HCT116 (cell line): ENCODE measurements around the gene ANKRD55. TPM values are rescaled to one million over a fixed set of nuclear protein-coding genes. Genes with fewer than 3 reads are reported as not detected.
A peak's percentile ranks its signal among the peaks of the same experiment; 100 is the strongest.

Experiments used
- ATAC-seq: fragments of 200-7000 bp; cut with Tn5 transposase; 2 replicates; pipeline ENCODE4 v1.9.1; 2020; ENCODE audit warnings: mild to moderate bottlenecking, moderate library complexity
- BruUV-seq: library from RNA; stranded (reverse); fragments of 400-500 nt; replicated peaks from 2 replicates; lab custom pipeline; 2021; lab: Mats Ljungman, UMichigan
- CTCF ChIA-PET: fragments of 300-600 bp; sonication (Branson Sonifier 250); formaldehyde crosslinking; loops from one replicate; lab custom pipeline; 2021; ENCODE audit warnings: antibody characterized with exemption; lab: Charles Lee
- POLR2A ChIA-PET: fragments of 300-600, 350-600 bp; sonication (Branson Sonifier 250); formaldehyde crosslinking; loops from one replicate; lab custom pipeline; 2021; ENCODE audit warnings: antibody characterized with exemption; lab: Charles Lee
- RAD21 ChIA-PET, 2 experiments: fragments of 300-600 bp; sonication (Branson Sonifier 250); formaldehyde crosslinking; loops; one replicate each; lab custom pipeline; 2023; ENCODE audit warnings: low total read pairs in 2 of 2; ENCODE audit not compliant: uncharacterized antibody in 2 of 2, unreplicated experiment in 2 of 2, low non-redundant PET in 1 of 2; lab: Charles Lee
- DNase-seq: peaks from one replicate; pipeline ENCODE4 v3.0.0-alpha.2; 2010; ENCODE audit warnings: low read depth, low spot score
- H2AFZ ChIP-seq: fragments of 200-600 bp; shearing (Covaris generic), sonication (generic); 2 replicates; pipeline ENCODE4 v1.6.1; 2017; ENCODE audit warnings: low read depth, mixed run types, mixed read lengths, antibody characterized with exemption, low read length; ENCODE audit not compliant: poor library complexity, severe bottlenecking
- H3K27ac ChIP-seq: 2 replicates; pipeline ENCODE4 v1.5.1; 2012; ENCODE audit warnings: low read depth, low read length
- H3K27me3 ChIP-seq: fragments of 200-600 bp; sonication (generic); 2 replicates; pipeline ENCODE4 v1.6.1; 2016; ENCODE audit warnings: mixed run types, low read length, mixed read lengths; ENCODE audit not compliant: insufficient read depth
- H3K36me3 ChIP-seq, 2 experiments: fragments of 200-500 bp in 1 of 2; fragments of 200-600 bp in 1 of 2; sonication (Bioruptor generic) in 1 of 2; sonication (generic) in 1 of 2; 2 replicates each; pipeline versions ENCODE4 v1.5.1 to v1.6.1; 2014 to 2016; ENCODE audit warnings: low read length in 2 of 2, inconsistent platforms in 1 of 2, mixed read lengths in 1 of 2, mixed run types in 1 of 2; ENCODE audit not compliant: insufficient read depth in 2 of 2, control insufficient read depth in 1 of 2
- H3K4me1 ChIP-seq, 2 experiments: fragments of 200-600 bp in 1 of 2; sonication (generic) in 1 of 2; 2 replicates each; pipeline versions ENCODE4 v1.5.1 to v1.6.1; 2012 to 2017; ENCODE audit warnings: low read length in 2 of 2, inconsistent platforms in 1 of 2, mild to moderate bottlenecking in 1 of 2, mixed read lengths in 1 of 2, mixed run types in 1 of 2, moderate library complexity in 1 of 2; ENCODE audit not compliant: insufficient read depth in 2 of 2, control insufficient read depth in 1 of 2
- H3K4me2 ChIP-seq: fragments of 200-600 bp; sonication (generic); 2 replicates; pipeline ENCODE4 v1.6.1; 2017; ENCODE audit warnings: mixed run types, low read length, mixed read lengths
- H3K4me3 ChIP-seq, 2 experiments: fragments of 200-600 bp in 1 of 2; sonication (generic) in 1 of 2; replicated peaks in 1 of 2; 2 replicates each; pipeline ENCODE4 v1.5.1; 2011 to 2016; ENCODE audit warnings: low read length in 2 of 2, control low read depth in 1 of 2, low read depth in 1 of 2, mild to moderate bottlenecking in 1 of 2, mixed read lengths in 1 of 2, mixed run types in 1 of 2
- H3K79me2 ChIP-seq: fragments of 200-600 bp; sonication (generic); 2 replicates; pipeline ENCODE4 v1.6.1; 2017; ENCODE audit warnings: mild to moderate bottlenecking, mixed run types, low read length, moderate library complexity, mixed read lengths; ENCODE audit not compliant: insufficient read depth
- H3K9ac ChIP-seq: fragments of 200-600 bp; sonication (generic); 2 replicates; pipeline ENCODE4 v1.6.1; 2016; ENCODE audit warnings: low read length, mixed read lengths
- H3K9me2 ChIP-seq: fragments of 200-600 bp; sonication (generic), shearing (Covaris generic); 2 replicates; pipeline ENCODE4 v1.6.1; 2017; ENCODE audit warnings: mixed run types, mild to moderate bottlenecking, moderate library complexity; ENCODE audit not compliant: insufficient read depth
- H3K9me3 ChIP-seq, 2 experiments: fragments of 200-500 bp in 1 of 2; fragments of 200-600 bp in 1 of 2; sonication (Bioruptor generic) in 1 of 2; sonication (generic) in 1 of 2; 2 replicates each; pipeline ENCODE4 v1.6.1; 2014 to 2017; ENCODE audit warnings: low read length in 2 of 2, mixed read lengths in 2 of 2, inconsistent platforms in 1 of 2, low read depth in 1 of 2, mild to moderate bottlenecking in 1 of 2, mixed run types in 1 of 2, moderate library complexity in 1 of 2; ENCODE audit not compliant: control insufficient read depth in 1 of 2, insufficient read depth in 1 of 2
- H4K20me1 ChIP-seq: fragments of 200-600 bp; sonication (generic), shearing (Covaris generic); 2 replicates; pipeline ENCODE4 v1.6.1; 2017; ENCODE audit warnings: mixed run types, mild to moderate bottlenecking, moderate library complexity; ENCODE audit not compliant: insufficient read depth
- CBX3 ChIP-seq: IDR thresholded peaks from 2 replicates; pipeline ENCODE4 v1.6.1; 2012; ENCODE audit warnings: low read depth
- CEBPB ChIP-seq: IDR thresholded peaks from 2 replicates; pipeline ENCODE4 v1.6.1; 2012; ENCODE audit warnings: low read depth
- EGR1 ChIP-seq: IDR thresholded peaks from 2 replicates; pipeline ENCODE4 v1.6.1; 2012; ENCODE audit warnings: low read depth
- ELF1 ChIP-seq: IDR thresholded peaks from 2 replicates; pipeline ENCODE4 v1.6.1; 2012; ENCODE audit warnings: low read depth, borderline replicate concordance
- EZH2 ChIP-seq: fragments of 200-600 bp; sonication (generic); IDR thresholded peaks from 2 replicates; pipeline ENCODE4 v1.6.1; 2017; ENCODE audit warnings: antibody characterized with exemption, mixed run types
- EZH2phosphoT487 ChIP-seq: fragments of 200-600 bp; IDR thresholded peaks from 2 replicates; pipeline ENCODE4 v1.6.1; 2018; ENCODE audit warnings: antibody characterized with exemption, borderline replicate concordance
- FOSL1 ChIP-seq: IDR thresholded peaks from 2 replicates; pipeline ENCODE4 v1.6.1; 2012; ENCODE audit warnings: low read depth
- JUND ChIP-seq: IDR thresholded peaks from 2 replicates; pipeline ENCODE4 v1.6.1; 2012
- POLR2A ChIP-seq: IDR thresholded peaks from 2 replicates; pipeline ENCODE4 v1.7.0; 2011; ENCODE audit warnings: borderline replicate concordance; ENCODE audit not compliant: insufficient read depth, insufficient read length; ENCODE audit errors: extremely low read depth
- POLR2AphosphoS5 ChIP-seq: IDR thresholded peaks from 2 replicates; pipeline ENCODE4 v1.6.1; 2011; ENCODE audit warnings: mild to moderate bottlenecking, low read depth, low read length, moderate library complexity
- RAD21 ChIP-seq: IDR thresholded peaks from 2 replicates; pipeline ENCODE4 v1.6.1; 2012; ENCODE audit warnings: low read depth, mild to moderate bottlenecking
- SIN3A ChIP-seq: IDR thresholded peaks from 2 replicates; pipeline ENCODE4 v1.6.1; 2012; ENCODE audit warnings: low read depth
- SP1 ChIP-seq: IDR thresholded peaks from 2 replicates; pipeline ENCODE4 v1.6.1; 2012; ENCODE audit warnings: low read depth
- SRF ChIP-seq: IDR thresholded peaks from 2 replicates; pipeline ENCODE4 v1.6.1; 2012; ENCODE audit warnings: low read depth
- TCF7L2 ChIP-seq: IDR thresholded peaks from 2 replicates; pipeline ENCODE4 v1.7.0; 2011; ENCODE audit warnings: borderline replicate concordance, inconsistent platforms; ENCODE audit not compliant: insufficient read depth, insufficient read length; ENCODE audit errors: extremely low read depth
- YY1 ChIP-seq: IDR thresholded peaks from 2 replicates; pipeline ENCODE4 v1.6.1; 2011; ENCODE audit warnings: low read length, low read depth, moderate library complexity, mild to moderate bottlenecking; ENCODE audit not compliant: insufficient replicate concordance; ENCODE audit errors: extremely low read depth
- ZFX ChIP-seq: fragments of 450-650 bp; IDR thresholded peaks from 2 replicates; pipeline ENCODE4 v1.6.1; 2017
- ZNF274 ChIP-seq: fragments of 200-500 bp; sonication (Bioruptor generic); IDR thresholded peaks from 2 replicates; pipeline ENCODE4 v1.6.1; 2014; ENCODE audit warnings: mild to moderate bottlenecking, low read depth, low read length, inconsistent platforms
- intact Hi-C: fragments of 100-400 bp; cut with micrococcal nuclease; formaldehyde crosslinking; loops from 2 replicates; pipeline ENCODE4 v1.10.0; 2022
- total RNA-seq: library from RNA; stranded (reverse); gene quantifications from one replicate; pipeline ENCODE4 v1.2.1, GENCODE V29; 2021; ENCODE audit not compliant: unreplicated experiment
- TF ChIP-seq, protein P1 (sequence below), 3 experiments: fragments of 200-600 bp in 1 of 3; sonication (generic) in 1 of 3; IDR thresholded peaks in 2 of 3; conservative IDR thresholded peaks in 1 of 3; 2 replicates each; pipeline ENCODE4 v1.5.1; 2012 to 2017; ENCODE audit warnings: low read depth in 2 of 3, low read length in 2 of 3, antibody characterized with exemption in 1 of 3, borderline replicate concordance in 1 of 3, control low read depth in 1 of 3, mild to moderate bottlenecking in 1 of 3, mixed read lengths in 1 of 3, mixed run types in 1 of 3, moderate library complexity in 1 of 3; ENCODE audit not compliant: insufficient read depth in 1 of 3
- TF ChIP-seq, protein P2 (sequence below): IDR thresholded peaks from 2 replicates; pipeline ENCODE4 v1.6.1; 2011; ENCODE audit warnings: mild to moderate bottlenecking, low read length, moderate library complexity; ENCODE audit not compliant: insufficient replicate concordance; ENCODE audit errors: extremely low read depth
- TF ChIP-seq, protein P3 (sequence below): IDR thresholded peaks from 2 replicates; pipeline ENCODE4 v1.6.1; 2012; ENCODE audit warnings: low read depth
- TF ChIP-seq, protein P4 (sequence below): IDR thresholded peaks from 2 replicates; pipeline ENCODE4 v1.6.1; 2012

The ANKRD55 gene
- total RNA-seq, 1 experiment from 2014 or later, result not detected

DNA sequence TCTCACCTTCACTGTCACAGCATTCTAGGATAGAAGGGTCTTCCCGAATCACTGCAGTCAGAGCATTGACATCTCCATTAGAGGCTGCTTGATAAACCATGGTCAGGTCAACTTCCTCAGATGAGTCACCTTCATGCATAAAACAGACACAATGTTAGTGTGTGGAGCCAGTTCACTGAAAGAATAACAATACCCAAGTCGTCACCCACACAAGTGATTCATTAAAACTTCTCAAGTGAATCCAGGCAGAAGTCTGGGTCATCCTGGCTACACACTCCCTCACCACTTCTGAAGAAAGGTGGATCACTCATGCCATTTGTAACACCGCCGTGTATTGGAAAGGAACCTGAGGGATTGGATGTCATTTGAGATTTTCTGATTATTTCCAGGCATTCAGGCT lies 49.6 kb downstream of the ANKRD55 start:
- ATAC-seq, result peak; percentile 91
- H3K4me2 ChIP-seq, result peak overlapping the region; percentile 45
- H3K27ac ChIP-seq, result no peak overlapping the region
- peak; percentile 65 for TF ChIP-seq SP1
- TF ChIP-seq SRF, result 0 out of 2 replicates have a peak, but pooled peaks have one; percentile 24
- TF ChIP-seq ELF1, result no peak
- TF ChIP-seq POLR2AphosphoS5, result peak; percentile 19; the same call in 1 of the 2 replicates
- TF ChIP-seq TCF7L2, result no peak
- peak; percentile 29; the same call in 1 of the 2 replicates for TF ChIP-seq CBX3
- TF ChIP-seq JUND, result peak; percentile 80
- no peak for TF ChIP-seq RAD21
- no peak for TF ChIP-seq ZNF274
- TF ChIP-seq, protein P1, sequence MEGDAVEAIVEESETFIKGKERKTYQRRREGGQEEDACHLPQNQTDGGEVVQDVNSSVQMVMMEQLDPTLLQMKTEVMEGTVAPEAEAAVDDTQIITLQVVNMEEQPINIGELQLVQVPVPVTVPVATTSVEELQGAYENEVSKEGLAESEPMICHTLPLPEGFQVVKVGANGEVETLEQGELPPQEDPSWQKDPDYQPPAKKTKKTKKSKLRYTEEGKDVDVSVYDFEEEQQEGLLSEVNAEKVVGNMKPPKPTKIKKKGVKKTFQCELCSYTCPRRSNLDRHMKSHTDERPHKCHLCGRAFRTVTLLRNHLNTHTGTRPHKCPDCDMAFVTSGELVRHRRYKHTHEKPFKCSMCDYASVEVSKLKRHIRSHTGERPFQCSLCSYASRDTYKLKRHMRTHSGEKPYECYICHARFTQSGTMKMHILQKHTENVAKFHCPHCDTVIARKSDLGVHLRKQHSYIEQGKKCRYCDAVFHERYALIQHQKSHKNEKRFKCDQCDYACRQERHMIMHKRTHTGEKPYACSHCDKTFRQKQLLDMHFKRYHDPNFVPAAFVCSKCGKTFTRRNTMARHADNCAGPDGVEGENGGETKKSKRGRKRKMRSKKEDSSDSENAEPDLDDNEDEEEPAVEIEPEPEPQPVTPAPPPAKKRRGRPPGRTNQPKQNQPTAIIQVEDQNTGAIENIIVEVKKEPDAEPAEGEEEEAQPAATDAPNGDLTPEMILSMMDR (IDR thresholded peaks at IDR 0.05 in 2 of 3, conservative IDR thresholded peaks at IDR 0.05 in 1 of 3; ENCODE audit: borderline replicate concordance in 1 of 3, insufficient read depth in 1 of 3, low read depth in 2 of 3, low read length in 2 of 3), result no peak
- no peak for TF ChIP-seq EZH2
- peak; percentile 62 for TF ChIP-seq EGR1
- no peak for TF ChIP-seq ZFX
- TF ChIP-seq, protein P2, sequence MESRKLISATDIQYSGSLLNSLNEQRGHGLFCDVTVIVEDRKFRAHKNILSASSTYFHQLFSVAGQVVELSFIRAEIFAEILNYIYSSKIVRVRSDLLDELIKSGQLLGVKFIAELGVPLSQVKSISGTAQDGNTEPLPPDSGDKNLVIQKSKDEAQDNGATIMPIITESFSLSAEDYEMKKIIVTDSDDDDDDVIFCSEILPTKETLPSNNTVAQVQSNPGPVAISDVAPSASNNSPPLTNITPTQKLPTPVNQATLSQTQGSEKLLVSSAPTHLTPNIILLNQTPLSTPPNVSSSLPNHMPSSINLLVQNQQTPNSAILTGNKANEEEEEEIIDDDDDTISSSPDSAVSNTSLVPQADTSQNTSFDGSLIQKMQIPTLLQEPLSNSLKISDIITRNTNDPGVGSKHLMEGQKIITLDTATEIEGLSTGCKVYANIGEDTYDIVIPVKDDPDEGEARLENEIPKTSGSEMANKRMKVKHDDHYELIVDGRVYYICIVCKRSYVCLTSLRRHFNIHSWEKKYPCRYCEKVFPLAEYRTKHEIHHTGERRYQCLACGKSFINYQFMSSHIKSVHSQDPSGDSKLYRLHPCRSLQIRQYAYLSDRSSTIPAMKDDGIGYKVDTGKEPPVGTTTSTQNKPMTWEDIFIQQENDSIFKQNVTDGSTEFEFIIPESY, result no peak
- no peak for TF ChIP-seq YY1
- TF ChIP-seq POLR2A, result no peak
- no peak for TF ChIP-seq EZH2phosphoT487
- TF ChIP-seq, protein P3, sequence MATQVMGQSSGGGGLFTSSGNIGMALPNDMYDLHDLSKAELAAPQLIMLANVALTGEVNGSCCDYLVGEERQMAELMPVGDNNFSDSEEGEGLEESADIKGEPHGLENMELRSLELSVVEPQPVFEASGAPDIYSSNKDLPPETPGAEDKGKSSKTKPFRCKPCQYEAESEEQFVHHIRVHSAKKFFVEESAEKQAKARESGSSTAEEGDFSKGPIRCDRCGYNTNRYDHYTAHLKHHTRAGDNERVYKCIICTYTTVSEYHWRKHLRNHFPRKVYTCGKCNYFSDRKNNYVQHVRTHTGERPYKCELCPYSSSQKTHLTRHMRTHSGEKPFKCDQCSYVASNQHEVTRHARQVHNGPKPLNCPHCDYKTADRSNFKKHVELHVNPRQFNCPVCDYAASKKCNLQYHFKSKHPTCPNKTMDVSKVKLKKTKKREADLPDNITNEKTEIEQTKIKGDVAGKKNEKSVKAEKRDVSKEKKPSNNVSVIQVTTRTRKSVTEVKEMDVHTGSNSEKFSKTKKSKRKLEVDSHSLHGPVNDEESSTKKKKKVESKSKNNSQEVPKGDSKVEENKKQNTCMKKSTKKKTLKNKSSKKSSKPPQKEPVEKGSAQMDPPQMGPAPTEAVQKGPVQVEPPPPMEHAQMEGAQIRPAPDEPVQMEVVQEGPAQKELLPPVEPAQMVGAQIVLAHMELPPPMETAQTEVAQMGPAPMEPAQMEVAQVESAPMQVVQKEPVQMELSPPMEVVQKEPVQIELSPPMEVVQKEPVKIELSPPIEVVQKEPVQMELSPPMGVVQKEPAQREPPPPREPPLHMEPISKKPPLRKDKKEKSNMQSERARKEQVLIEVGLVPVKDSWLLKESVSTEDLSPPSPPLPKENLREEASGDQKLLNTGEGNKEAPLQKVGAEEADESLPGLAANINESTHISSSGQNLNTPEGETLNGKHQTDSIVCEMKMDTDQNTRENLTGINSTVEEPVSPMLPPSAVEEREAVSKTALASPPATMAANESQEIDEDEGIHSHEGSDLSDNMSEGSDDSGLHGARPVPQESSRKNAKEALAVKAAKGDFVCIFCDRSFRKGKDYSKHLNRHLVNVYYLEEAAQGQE, result no peak
- TF ChIP-seq SIN3A, result peak; percentile 40; the same call in 1 of the 2 replicates
- TF ChIP-seq CEBPB, result peak; percentile 34; the same call in 1 of the 2 replicates
- TF ChIP-seq, protein P4, sequence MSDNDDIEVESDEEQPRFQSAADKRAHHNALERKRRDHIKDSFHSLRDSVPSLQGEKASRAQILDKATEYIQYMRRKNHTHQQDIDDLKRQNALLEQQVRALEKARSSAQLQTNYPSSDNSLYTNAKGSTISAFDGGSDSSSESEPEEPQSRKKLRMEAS, result no peak
- peak; percentile 77 for TF ChIP-seq FOSL1

More for the DNA sequence above, 49.6 kb downstream of the ANKRD55 start:
- intact Hi-C loops, result no loop called here
- no peaks in the 10 kb centered on the region for H3K9me2 ChIP-seq
- peak overlapping the region; percentile 18 for H2AFZ ChIP-seq
- no peaks in the 10 kb centered on the region for H3K27me3 ChIP-seq
- no TSS peak for BruUV-seq
- no peak overlapping the region for H3K4me3 ChIP-seq
- ChIA-PET POLR2A (no interaction called here), CTCF (no interaction called here), RAD21 (no interaction called here)
- H3K36me3 ChIP-seq, result no peaks in the 10 kb centered on the region
- no peaks in the 10 kb centered on the region for H3K9me3 ChIP-seq
- H3K79me2 ChIP-seq, result no peaks in the 10 kb centered on the region
- DNase-seq, result peak; percentile 81
- H3K9ac ChIP-seq, result no peak overlapping the region
- peaks cover 6 to 15% of the 10 kb centered on the region in 2 experiments for H3K4me1 ChIP-seq
- no peaks in the 10 kb centered on the region for H4K20me1 ChIP-seq
